GM13976 (cell line): ENCODE results near the gene GEMIN8.

ENCODE experiments used
- DNase-seq: peaks from one replicate; pipeline ENCODE4 v3.0.0; 2012; ENCODE audit warnings: low spot score
- CTCF ChIP-seq: IDR thresholded peaks from 2 replicates; pipeline ENCODE4 v1.5.1; 2012; ENCODE audit warnings: borderline replicate concordance, mild to moderate bottlenecking; ENCODE audit not compliant: insufficient read depth; ENCODE audit errors: extremely low read depth, missing control alignments, control extremely low read depth
- in situ Hi-C: fragments of 300-500 bp; cut with MboI; formaldehyde crosslinking; loops from one replicate; pipeline ENCODE4 v1.12.0; 2022; ENCODE audit warnings: low sequenced_read_pairs, mixed read lengths, inconsistent platforms; ENCODE audit not compliant: unreplicated experiment

The GEMIN8 gene

GRCh38 chrX:13990126-13990800 lies 39.4 kb downstream of the GEMIN8 start:
- no peak for DNase-seq
- no peak for TF ChIP-seq CTCF
- in situ Hi-C loops = no loop called here

DNA sequence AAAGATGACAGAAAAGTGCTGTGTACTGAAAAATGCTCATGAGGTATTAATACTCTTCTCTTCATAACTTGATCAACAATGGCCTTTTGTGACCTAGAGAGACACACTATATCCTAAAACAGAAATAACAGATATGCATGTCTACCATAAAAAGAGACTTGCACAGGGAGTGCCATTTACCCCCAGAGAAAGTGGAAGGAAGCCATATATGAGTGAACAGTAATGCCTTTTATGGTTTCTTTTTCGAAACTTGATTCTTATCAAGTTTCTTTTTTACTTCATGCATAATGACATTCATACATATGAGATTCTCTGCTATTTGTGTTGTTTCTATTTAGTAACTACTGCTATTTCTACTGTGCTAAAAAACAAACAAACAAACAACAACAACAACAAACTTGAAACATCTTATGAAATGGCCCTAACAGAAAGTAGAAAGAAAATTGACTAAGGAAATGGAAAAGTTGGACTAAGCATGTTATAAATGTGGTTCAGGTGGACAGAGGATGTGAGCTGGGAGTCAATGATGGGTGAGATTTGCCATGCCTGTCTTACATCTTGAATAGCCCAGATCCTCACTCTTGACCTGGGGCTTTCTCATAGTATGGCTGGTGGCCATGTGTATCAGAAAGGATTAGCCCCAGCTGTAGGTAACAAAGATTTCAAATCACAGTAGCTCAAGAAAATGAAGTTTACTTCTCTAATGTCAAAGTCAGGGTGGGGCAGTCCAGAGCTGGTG lies 43.8 kb downstream of the GEMIN8 start:
- in situ Hi-C loops = no loop called here
- TF ChIP-seq CTCF = no peak
- peak; percentile 29 for DNase-seq

DNA sequence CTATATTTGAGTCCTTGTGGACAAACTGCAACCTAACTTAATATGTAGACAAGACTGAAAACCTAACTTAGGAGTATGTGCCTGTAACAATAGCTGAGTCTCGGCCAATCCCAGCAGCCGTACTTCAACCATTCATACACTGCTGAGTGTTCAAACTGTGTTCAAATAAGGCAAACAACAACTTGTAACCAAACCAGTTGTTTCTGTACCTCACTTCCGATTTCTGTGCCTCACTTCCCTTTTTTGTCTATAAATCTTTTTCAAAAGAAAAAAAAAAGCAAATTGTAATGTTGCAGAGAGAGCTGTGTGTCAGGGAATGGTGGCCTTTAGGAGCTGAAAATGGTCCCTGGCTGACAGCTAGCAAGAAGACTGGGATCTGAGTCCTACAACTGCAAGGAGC lies 46.0 kb downstream of the GEMIN8 start:
- TF ChIP-seq CTCF = no peak
- DNase-seq = no peak
- in situ Hi-C loops = no loop called here

- no peak for DNase-seq
- TF ChIP-seq CTCF = no peak
- in situ Hi-C loops = no loop called here
Observed at GRCh38 chrX:13968198-13968597, 61.5 kb downstream of the GEMIN8 start.

DNA sequence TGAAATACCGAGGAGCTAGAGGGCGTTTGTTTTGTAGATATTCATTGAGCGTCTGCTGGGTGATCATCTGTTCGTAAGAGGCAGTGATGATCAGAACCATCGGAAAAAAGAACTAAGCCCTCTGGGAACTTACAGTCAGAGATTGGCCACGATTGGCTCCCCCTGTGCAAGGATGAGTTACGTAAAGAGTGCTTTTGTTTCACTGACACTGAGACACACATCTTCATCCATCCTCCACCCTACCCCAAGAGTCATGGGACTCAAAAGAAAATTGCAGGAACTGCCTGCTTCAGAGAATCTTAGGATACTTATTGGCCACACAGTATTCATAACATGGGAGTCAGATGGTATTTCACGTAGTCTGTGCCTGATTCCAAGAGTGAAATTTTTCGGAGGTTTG lies 62.1 kb downstream of the GEMIN8 start:
- in situ Hi-C loops = no loop called here
- no peak for TF ChIP-seq CTCF

GRCh38 chrX:13966793-13967125 lies 62.9 kb downstream of the GEMIN8 start:
- in situ Hi-C loops = no loop called here
- no peak for DNase-seq
- no peak for TF ChIP-seq CTCF

More for the DNA sequence above, 62.1 kb downstream of the GEMIN8 start:
- DNase-seq = no peak
